K562 (cell line): Measurements from ENCODE around the gene EZH2. TPM values are rescaled to one million over a fixed set of nuclear protein-coding genes. Genes with fewer than 3 reads are reported as not detected.

Experiments used
- ATF1 ChIP-seq, 2 experiments: fragments of 450-650 bp in 1 of 2; IDR thresholded peaks; 2 replicates each; pipeline ENCODE4 v1.6.1; 2016; ENCODE audit warnings: missing compliant biosample characterization in 1 of 2, missing genetic modification characterization in 1 of 2
- CHD1 ChIP-seq: fragments of 200-600 bp; sonication (generic); IDR thresholded peaks from one replicate; pipeline ENCODE4 v1.6.1; 2012; ENCODE audit warnings: mild to moderate bottlenecking, moderate library complexity, low read length, inconsistent platforms
- GATA2 ChIP-seq: sonication (generic); formaldehyde crosslinking; IDR thresholded peaks from 2 replicates; pipeline ENCODE4 v1.4.0; 2020; ENCODE audit warnings: mild to moderate bottlenecking, missing genetic modification reagents
- GATAD2A ChIP-seq: fragments of 450-650 bp; IDR thresholded peaks from 2 replicates; pipeline ENCODE4 v1.6.1; 2017
- GTF2F1 ChIP-seq: IDR thresholded peaks from 2 replicates; pipeline ENCODE4 v1.6.1; 2011; ENCODE audit warnings: low read depth, low read length, improper control_type of control experiment
- HLTF ChIP-seq: fragments of 450-650 bp; IDR thresholded peaks from 2 replicates; pipeline ENCODE4 v1.6.1; 2016
- JUNB ChIP-seq: fragments of 450-650 bp; formaldehyde crosslinking; conservative IDR thresholded peaks from 2 replicates; pipeline ENCODE4 v1.4.0; 2020; ENCODE audit warnings: mild to moderate bottlenecking
- MCM7 ChIP-seq, 2 experiments: fragments of 450-650 bp; IDR thresholded peaks; 2 replicates each; pipeline ENCODE4 v1.6.1; 2016 to 2018
- MEF2A ChIP-seq: IDR thresholded peaks from 2 replicates; pipeline ENCODE4 v1.6.1; 2011; ENCODE audit warnings: low read depth, mild to moderate bottlenecking, low read length, moderate library complexity; ENCODE audit not compliant: control insufficient read depth
- MIER1 ChIP-seq: fragments of 450-650 bp; IDR thresholded peaks from 2 replicates; pipeline ENCODE4 v1.6.1; 2016; ENCODE audit warnings: antibody characterized with exemption, mild to moderate bottlenecking, low read depth
- MLLT1 ChIP-seq, 2 experiments: fragments of 450-650 bp; IDR thresholded peaks; 2 replicates each; pipeline ENCODE4 v1.6.1; 2016
- MTA2 ChIP-seq: fragments of 450-650 bp; IDR thresholded peaks from 2 replicates; pipeline ENCODE4 v1.6.1; 2016; ENCODE audit warnings: low read depth
- NFRKB ChIP-seq: fragments of 450-650 bp; IDR thresholded peaks from 2 replicates; pipeline ENCODE4 v1.6.1; 2016; ENCODE audit warnings: low read depth
- NFXL1 ChIP-seq: fragments of 450-650 bp; formaldehyde crosslinking; IDR thresholded peaks from 2 replicates; pipeline ENCODE4 v1.4.0; 2021; ENCODE audit warnings: mild to moderate bottlenecking
- PCBP2 ChIP-seq: fragments of 200-400 bp; formaldehyde crosslinking; IDR thresholded peaks from 2 replicates; pipeline ENCODE4 v1.6.1; 2018; ENCODE audit warnings: low read length, low read depth, mild to moderate bottlenecking, moderate library complexity; ENCODE audit not compliant: poor library complexity, severe bottlenecking
- PKNOX1 ChIP-seq: fragments of 450-650 bp; IDR thresholded peaks from 2 replicates; pipeline ENCODE4 v1.6.1; 2016
- PRPF4 ChIP-seq: fragments of 200-400 bp; formaldehyde crosslinking; IDR thresholded peaks from one replicate; pipeline ENCODE4 v1.6.1; 2017; ENCODE audit warnings: low read length, low read depth, mild to moderate bottlenecking; ENCODE audit not compliant: insufficient read depth, poor library complexity, severe bottlenecking
- RAD51 ChIP-seq: fragments of 450-650 bp; IDR thresholded peaks from 2 replicates; pipeline ENCODE4 v1.7.1; 2016; ENCODE audit warnings: low read depth, mild to moderate bottlenecking, borderline replicate concordance
- RBM15 ChIP-seq: fragments of 200-400 bp; formaldehyde crosslinking; IDR thresholded peaks from 2 replicates; pipeline ENCODE4 v1.6.1; 2018; ENCODE audit warnings: mild to moderate bottlenecking, low read length, moderate library complexity; ENCODE audit not compliant: insufficient read depth
- RFX1 ChIP-seq: fragments of 450-650 bp; IDR thresholded peaks from 2 replicates; pipeline ENCODE4 v1.6.1; 2016; ENCODE audit warnings: mild to moderate bottlenecking, moderate library complexity
- XRCC3 ChIP-seq: fragments of 450-650 bp; IDR thresholded peaks from 2 replicates; pipeline ENCODE4 v1.6.1; 2017; ENCODE audit warnings: mild to moderate bottlenecking, moderate library complexity
- XRCC5 ChIP-seq: fragments of 200-400 bp; formaldehyde crosslinking; IDR thresholded peaks from 2 replicates; pipeline ENCODE4 v1.6.1; 2017; ENCODE audit warnings: low read depth, mild to moderate bottlenecking, low read length
- ZMIZ1 ChIP-seq, 2 experiments: fragments of 150-350 bp in 1 of 2; IDR thresholded peaks; 2 replicates each; pipeline ENCODE4 v1.6.1; 2012 to 2016; ENCODE audit warnings: low read depth in 2 of 2, low read length in 2 of 2, mild to moderate bottlenecking in 1 of 2, moderate library complexity in 1 of 2
- ZNF347 ChIP-seq: fragments of 450-650 bp; formaldehyde crosslinking; IDR thresholded peaks from 2 replicates; pipeline ENCODE4 v1.4.0; 2020; ENCODE audit warnings: low read depth, mild to moderate bottlenecking, moderate library complexity
- ZNF655 ChIP-seq: fragments of 250-450 bp; sonication (Bioruptor Pico); IDR thresholded peaks from 2 replicates; pipeline ENCODE4 v1.5.0; 2021
- polyA plus RNA-seq, 8 experiments: library from polyadenylated mRNA; depleted of rRNA in 4 of 8; stranded (reverse) in 5 of 8; unstranded in 3 of 8; fragments of >200 nt; fragmentation: Nextera tagmentation in 2 of 8; fragmentation: Illumina TruSeq in 1 of 8; extraction: Ambion mirVana in 2 of 8; extraction: Trizol in 1 of 8; gene quantifications; 2 replicates each; pipeline versions ENCODE4 v1.2.1 to v1.2.3, GENCODE V29; 2011 to 2014; ENCODE audit warnings: inconsistent platforms in 1 of 8, missing spikeins in 1 of 8
- total RNA-seq, 7 experiments: library from RNA; depleted of rRNA in 6 of 7; stranded (reverse); fragments of >200 nt in 6 of 7; fragmentation: Illumina TruSeq in 2 of 7; extraction: Trizol in 2 of 7; gene quantifications; 2 replicates each; pipeline versions ENCODE4 v1.2.1 to v1.2.3, GENCODE V29; 2011 to 2021; ENCODE audit warnings: low replicate concordance in 1 of 7

The EZH2 gene
- total and polyA plus RNA-seq, 9 of the 15 experiments (the other 6 are each of a cell fraction or from before 2014, with no cell fraction given) = 48.7 to 175 (median 98.6) TPM

- TF ChIP-seq PKNOX1 (no peak), HLTF (peak; percentile 90), NFXL1 (CRISPR knock-in tag) (no peak), RBM15 (no peak), GATA2 (CRISPR knock-in tag) (no peak), MCM7 (IDR thresholded peaks at IDR 0.05) (no peak), GTF2F1 (no peak), ZNF347 (CRISPR knock-in tag) (no peak), MLLT1 (IDR thresholded peaks at IDR 0.05) (no peak), CHD1 (no peak), NFRKB (no peak), RAD51 (no peak), XRCC5 (no peak), ZNF655 (CRISPR knock-in tag) (no peak), PCBP2 (no peak), RFX1 (no peak), PRPF4 (no peak), MTA2 (no peak), ATF1 (CRISPR knock-in tag; IDR thresholded peaks at IDR 0.05) (no peak), ATF1 (tag; IDR thresholded peaks at IDR 0.05) (no peak), JUNB (CRISPR knock-in tag) (no peak), GATAD2A (no peak), MEF2A (no peak), ZMIZ1 (IDR thresholded peaks at IDR 0.05; ENCODE audit: low read depth in 2 of 2, low read length in 2 of 2) (no peak), XRCC3 (no peak), MIER1 (no peak)
Measured at GRCh38 chr7:148903504-148903903, 19.4 kb upstream of the EZH2 start (continued).
